Measurements from ENCODE around the gene CYP2J2.

- TF ChIP-seq CTCF (IDR thresholded peaks at IDR 0.05) (no peak), POLR2A (IDR thresholded peaks at IDR 0.05) (no peak), POLR2AphosphoS5 (IDR thresholded peaks at IDR 0.05) (no peak)
These were observed 45.8 kb downstream of the CYP2J2 start for GRCh38 chr1:59880735-59881134.
